ENCODE results near the gene ALPK3. TPM values are rescaled to one million over a fixed set of nuclear protein-coding genes. Genes with fewer than 3 reads are reported as not detected.
A peak's percentile ranks its signal among the peaks of the same experiment; 100 is the strongest.
"Not testable (repeated sequence)": the region's sequence is repeated elsewhere in the genome, so short reads cannot be mapped to it uniquely, and the experiment has no call there.

Gene ALPK3
- total RNA-seq, 1 donor from 2014 or later, result 190 TPM

GRCh38 chr15:84869510-84869909, 52.4 kb downstream of the ALPK3 start:
- no peak for DNase-seq (ENCODE audit: low read depth)

DNA sequence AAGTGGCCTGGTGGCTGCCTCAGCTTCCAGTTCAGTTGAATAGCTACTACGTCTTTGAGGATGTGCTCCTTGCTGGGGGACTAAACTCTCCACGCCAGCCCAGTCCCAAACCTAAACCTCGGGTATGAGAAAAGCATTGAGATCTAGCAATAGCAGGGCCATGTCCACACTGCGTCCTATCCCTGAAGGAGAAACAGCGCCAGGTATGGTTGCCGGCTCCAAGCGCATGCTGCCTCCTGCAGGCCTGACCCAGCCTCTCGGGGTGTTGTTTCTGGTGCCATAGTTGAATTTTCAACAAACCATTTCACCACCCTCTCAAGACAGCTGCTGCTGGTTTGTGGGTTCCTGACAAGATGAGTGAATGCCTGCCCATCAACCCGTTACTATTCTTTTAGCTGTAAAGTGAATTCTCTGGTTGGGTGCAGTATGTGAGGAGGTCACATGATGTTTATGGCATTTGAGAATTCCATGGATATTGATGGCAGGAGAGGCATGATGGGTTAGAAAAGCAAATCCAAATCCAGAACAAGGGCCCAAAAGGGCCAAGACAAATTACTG, 54.4 kb downstream of the ALPK3 start:
- peak; percentile 84 for DNase-seq (ENCODE audit: low read depth)

- peak; percentile 53 for DNase-seq (ENCODE audit: low read depth)
These were observed 55.1 kb downstream of the ALPK3 start for GRCh38 chr15:84872009-84872910.

DNA sequence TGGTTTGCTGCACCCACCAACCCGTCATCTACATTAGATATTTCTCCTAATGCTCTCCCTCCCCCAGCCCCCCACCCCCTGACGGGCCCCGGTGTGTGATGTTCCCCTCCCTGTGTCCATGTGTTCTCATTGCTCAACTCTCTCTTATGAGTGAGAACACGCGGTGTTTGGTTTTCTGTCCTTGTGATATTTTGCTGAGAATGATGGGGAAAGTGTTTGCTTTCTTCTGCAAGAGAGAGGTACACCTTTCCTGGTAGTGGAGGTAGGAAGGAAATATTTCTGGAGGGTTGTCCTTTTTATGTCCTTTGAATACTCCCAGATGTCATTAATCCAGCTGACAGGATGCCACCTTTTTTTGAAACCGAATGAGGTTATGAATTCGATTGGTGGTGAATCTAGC, 56.8 kb downstream of the ALPK3 start:
- no peak for DNase-seq (ENCODE audit: low read depth)

DNA sequence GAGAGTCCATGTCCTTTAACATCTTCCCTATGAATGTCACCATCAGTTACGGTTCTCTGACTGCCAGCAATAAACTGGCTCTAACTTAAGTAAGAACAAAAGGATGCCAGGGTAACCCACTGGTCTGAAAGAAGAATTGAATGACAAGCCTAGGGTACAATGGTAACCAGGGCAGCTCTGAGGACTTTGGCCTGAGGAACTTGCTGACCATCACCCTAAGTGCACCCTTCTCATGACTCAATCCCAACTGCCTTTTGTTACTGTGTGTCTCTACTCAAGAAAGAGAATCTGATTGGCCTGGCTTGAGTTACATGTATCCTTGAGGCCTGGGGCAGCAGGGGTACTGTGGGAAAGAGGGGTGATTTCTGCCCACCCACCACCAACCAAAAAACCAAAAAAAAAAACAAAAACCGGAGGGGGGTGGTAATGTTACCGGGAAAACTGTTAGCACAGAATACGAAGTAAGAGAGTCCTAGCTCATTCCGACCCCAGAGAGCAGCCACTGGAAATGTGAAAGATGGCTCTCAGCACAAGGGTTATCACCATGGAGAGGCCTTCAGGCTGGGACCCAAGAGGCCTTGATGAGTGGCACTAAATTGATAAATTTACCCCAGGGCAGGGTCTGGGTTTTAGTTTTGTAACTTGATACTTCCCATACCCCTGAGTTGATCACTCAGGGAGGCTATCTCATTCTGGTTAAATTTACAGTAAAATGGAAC, 58.0 kb downstream of the ALPK3 start:
- no peak for DNase-seq (ENCODE audit: low read depth)

GRCh38 chr15:84876269-84876668, 59.1 kb downstream of the ALPK3 start:
- DNase-seq (ENCODE audit: low read depth), result no peak

GRCh38 chr15:84877701-84878100, 60.5 kb downstream of the ALPK3 start:
- not testable (repeated sequence) for DNase-seq (ENCODE audit: low read depth)

DNA sequence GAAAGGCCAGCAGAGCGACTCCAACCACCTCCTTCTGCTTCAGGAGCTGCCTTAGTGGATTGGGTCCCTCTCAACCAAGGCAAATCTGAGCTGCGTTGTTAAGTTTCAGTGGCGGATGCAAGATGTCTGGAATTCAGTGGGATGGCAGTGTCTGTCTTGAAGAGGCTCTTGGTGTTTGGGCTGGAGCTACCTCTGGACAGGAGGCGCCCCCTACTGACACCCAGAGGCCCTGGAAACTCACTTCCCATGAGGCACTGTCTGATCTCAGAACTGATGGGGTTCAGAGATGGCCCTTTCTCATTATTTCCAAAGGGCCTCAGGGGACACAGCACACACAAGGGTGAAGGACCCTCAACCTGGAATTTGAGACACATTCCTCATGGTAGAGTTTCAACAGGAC, 61.3 kb downstream of the ALPK3 start:
- DNase-seq (ENCODE audit: low read depth), result peak; percentile 72

GRCh38 chr15:84879088-84879780, 62.1 kb downstream of the ALPK3 start:
- no peak for DNase-seq (ENCODE audit: low read depth)

GRCh38 chr15:84880007-84880406, 62.9 kb downstream of the ALPK3 start:
- no peak for DNase-seq (ENCODE audit: low read depth)

DNA sequence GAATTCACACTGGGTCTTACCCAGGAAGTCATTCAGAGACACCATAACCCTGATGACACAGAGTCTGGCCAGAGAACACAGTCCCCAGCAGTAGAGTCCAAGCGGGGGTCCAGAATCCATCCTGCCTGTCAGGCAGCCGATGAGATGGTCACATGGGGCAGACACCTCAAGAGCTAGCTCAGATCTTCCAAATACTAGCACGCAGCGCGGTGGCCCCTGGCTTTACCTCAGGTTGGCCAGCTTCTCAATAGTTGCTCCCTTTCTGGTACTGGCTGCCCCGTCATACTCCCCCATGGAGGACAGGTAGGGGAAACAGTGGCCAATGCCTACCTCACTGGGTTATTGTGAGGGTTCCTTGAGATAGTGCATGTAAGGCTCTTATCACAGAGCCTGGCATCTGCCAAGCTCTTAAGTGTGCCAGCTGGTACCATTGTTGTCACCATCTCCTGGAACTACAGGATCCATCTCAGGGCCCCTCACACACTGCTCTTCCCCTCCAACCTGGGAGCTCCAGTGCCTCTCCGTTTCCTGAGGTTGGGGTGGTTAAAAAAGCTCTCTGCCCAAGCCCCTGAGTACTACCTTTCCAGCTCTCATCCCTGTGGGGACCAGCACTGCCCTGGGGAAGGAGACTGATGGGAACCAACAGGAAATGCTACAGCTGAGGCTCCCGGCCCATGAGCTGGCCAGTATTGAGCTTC, 63.8 kb downstream of the ALPK3 start:
- no peak for DNase-seq (ENCODE audit: low read depth)

GRCh38 chr15:84881520-84881830, 64.3 kb downstream of the ALPK3 start:
- DNase-seq (ENCODE audit: low read depth), result no peak

GRCh38 chr15:84883466-84883865, 66.3 kb downstream of the ALPK3 start:
- DNase-seq (ENCODE audit: low read depth), result no peak

DNA sequence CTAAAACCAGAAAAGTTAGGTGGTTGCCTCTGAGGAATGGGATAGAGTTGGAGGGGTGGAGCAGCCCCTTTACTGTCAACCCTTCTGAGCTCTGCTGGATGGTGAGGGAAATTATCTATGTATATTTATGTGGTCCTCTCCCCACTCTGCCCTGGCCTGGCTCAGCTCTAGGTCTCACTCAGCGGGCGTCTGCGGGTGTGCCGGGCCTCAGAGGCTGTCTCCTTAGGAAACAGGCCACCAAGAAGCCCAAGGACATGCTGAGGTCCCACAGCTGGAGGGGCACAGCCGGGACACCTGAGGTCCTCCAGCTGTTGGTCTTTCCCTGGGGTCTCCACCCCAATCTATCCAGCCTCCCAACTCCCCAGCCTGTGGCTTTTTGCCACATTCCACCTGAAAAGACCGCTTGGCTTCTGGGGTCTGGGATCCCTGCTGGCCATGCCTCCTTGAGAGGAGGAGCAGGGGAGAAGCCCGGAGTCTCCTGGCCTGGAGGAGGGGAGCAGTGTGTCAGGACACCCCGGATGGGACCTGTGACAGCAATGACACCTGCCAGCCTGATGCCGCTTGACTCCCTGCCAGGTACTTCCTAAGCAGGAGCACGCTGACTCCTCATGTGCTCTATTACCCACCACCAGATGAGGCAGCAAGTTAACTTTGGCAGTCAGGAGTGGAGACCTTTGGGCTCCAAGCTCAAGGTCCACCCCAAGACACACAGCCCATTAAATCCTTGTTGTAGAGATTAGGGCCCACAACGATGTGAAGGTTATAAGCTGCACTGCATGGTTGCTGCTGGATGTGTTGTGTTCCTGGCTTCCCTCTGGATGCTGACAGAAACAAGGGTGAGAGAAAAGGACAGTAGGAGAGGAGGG, 67.0 kb downstream of the ALPK3 start, which contains the start of gene SLC28A1:
Gene SLC28A1 (plus strand): TSS at position 747 of the 866 bp plus-strand sequence. CDS start 3,099 bp downstream, outside the sequence.
- no peak for DNase-seq (ENCODE audit: low read depth)

DNA sequence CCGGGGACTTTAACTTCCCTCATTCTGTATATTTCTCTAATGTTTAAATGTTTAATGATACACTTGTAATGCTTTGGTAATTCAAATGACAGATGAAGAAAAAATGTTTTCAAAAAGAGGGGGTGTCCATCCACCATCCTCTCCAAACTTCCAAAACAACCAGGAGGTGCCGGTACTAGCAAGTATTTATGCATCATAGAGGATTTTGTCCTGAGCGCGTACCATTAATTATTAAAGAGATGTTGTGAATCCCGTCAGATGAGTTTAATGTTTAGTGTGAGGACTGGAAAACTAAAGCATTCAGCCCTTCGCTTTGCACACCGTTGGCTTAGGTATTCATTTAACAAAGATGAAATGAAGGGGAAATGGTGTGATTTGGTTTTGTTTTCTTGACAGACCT, 68.6 kb downstream of the ALPK3 start:
- DNase-seq (ENCODE audit: low read depth), result no peak

- no peak for DNase-seq (ENCODE audit: low read depth)
These were observed 69.2 kb downstream of the ALPK3 start for GRCh38 chr15:84886211-84886983.

GRCh38 chr15:84886984-84887299, 69.8 kb downstream of the ALPK3 start:
- DNase-seq (ENCODE audit: low read depth), result no peak

GRCh38 chr15:84887938-84888337, 70.8 kb downstream of the ALPK3 start:
- DNase-seq (ENCODE audit: low read depth), result no peak

DNA sequence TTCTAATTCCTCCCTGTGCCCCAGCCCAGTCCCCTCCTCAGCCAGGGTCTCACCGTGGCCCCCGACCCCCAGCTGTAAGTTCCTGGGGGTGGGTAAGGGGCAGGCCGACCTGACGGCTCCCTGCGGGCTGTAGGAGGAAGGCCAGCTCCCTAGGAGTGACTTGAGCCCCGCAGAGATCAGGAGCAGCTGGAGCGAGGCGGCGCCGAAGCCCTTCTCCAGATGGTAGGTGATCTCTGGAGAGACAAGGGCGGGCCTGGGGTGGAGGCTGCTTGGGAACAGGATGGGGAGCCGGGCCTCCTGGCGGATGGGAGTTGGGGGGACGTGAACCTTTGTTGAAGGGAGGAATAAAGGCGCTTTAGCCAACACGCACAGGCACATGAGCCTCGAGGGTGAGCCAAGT, 71.5 kb downstream of the ALPK3 start:
- no peak for DNase-seq (ENCODE audit: low read depth)

Data from myocyte (in vitro differentiated cells).